Esophagus squamous epithelium (tissue), 4 donors: Measurements from ENCODE around the gene ACAP3.

Experiments used
- POLR2A ChIP-seq, 4 donors: fragments of 450-650 bp; IDR thresholded peaks; one replicate each; pipeline ENCODE4 v1.6.1; 2017; ENCODE audit warnings: antibody characterized with exemption in 4 of 4, mild to moderate bottlenecking in 4 of 4, moderate library complexity in 3 of 4
- TF ChIP-seq, protein P1 (sequence below), 6 experiments: fragments of 450-650 bp in 4 of 6; fragments of 200-600 bp in 2 of 6; sonication (generic) in 2 of 6; IDR thresholded peaks; one replicate each; pipeline ENCODE4 v1.5.1; 2016 to 2019; ENCODE audit warnings: antibody characterized with exemption in 6 of 6, mild to moderate bottlenecking in 4 of 6, moderate library complexity in 4 of 6

DNA sequence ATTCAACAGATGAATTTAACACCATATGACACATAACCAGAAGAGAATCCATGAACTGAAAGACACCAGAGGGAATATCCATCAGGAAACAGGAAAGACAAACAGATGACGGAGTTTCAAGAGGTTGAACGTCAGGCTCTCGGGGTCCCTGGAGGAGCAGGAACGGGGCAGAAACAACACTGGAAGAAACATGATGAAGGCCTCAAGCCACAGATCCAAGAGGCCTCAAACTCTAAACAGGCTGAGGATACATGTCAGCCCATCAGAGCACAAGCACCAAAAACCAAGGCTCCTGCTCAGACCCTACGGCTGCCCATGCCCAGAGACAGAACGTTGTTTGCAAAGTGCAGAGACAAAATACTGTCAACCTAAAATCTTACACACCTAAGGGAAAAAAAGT lies 9.7 kb upstream of the ACAP3 start:
- TF ChIP-seq, protein P1, sequence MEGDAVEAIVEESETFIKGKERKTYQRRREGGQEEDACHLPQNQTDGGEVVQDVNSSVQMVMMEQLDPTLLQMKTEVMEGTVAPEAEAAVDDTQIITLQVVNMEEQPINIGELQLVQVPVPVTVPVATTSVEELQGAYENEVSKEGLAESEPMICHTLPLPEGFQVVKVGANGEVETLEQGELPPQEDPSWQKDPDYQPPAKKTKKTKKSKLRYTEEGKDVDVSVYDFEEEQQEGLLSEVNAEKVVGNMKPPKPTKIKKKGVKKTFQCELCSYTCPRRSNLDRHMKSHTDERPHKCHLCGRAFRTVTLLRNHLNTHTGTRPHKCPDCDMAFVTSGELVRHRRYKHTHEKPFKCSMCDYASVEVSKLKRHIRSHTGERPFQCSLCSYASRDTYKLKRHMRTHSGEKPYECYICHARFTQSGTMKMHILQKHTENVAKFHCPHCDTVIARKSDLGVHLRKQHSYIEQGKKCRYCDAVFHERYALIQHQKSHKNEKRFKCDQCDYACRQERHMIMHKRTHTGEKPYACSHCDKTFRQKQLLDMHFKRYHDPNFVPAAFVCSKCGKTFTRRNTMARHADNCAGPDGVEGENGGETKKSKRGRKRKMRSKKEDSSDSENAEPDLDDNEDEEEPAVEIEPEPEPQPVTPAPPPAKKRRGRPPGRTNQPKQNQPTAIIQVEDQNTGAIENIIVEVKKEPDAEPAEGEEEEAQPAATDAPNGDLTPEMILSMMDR (IDR thresholded peaks at IDR 0.05): no peak
- TF ChIP-seq POLR2A (IDR thresholded peaks at IDR 0.05): no peak
